ENCODE data around the gene ADK. TPM values are rescaled to one million over a fixed set of nuclear protein-coding genes. Genes with fewer than 3 reads are reported as not detected.

Gene ADK
- total and polyA plus RNA-seq, 2 of the 13 experiments (the other 11 are each of a cell fraction or from before 2014, with no cell fraction given): 48.6 to 79.1 TPM

- TF ChIP-seq NAIF1 (CRISPR knock-in tag; IDR thresholded peaks at IDR 0.05; ENCODE audit: borderline replicate concordance) (no peak), ZNF790 (CRISPR knock-in tag; IDR thresholded peaks at IDR 0.05; ENCODE audit: borderline replicate concordance) (no peak)
Measured at GRCh38 chr10:74262856-74263255, 111.8 kb downstream of the ADK start (continued).

GRCh38 chr10:74263996-74264395 lies 113.0 kb downstream of the ADK start:
- Histone ChIP-seq H3K36me3 (replicated peaks in 1 of 2; ENCODE audit: control insufficient read depth in 1 of 2, insufficient read depth in 2 of 2, low read length in 2 of 2) (peaks cover 0 to 3% of the 10 kb centered on the region in 2 experiments; a peak in 1 of 5 replicates), H3K79me2 (ENCODE audit: insufficient read depth, low read length) (peaks cover 16% of the 10 kb centered on the region), H3K9me3 (ENCODE audit: low read length) (no peaks in the 10 kb centered on the region), H3K4me1 (ENCODE audit: insufficient read depth, low read length) (peaks cover 5% of the 10 kb centered on the region; the same call in 1 of the 2 replicates), H2AFZ (ENCODE audit: low read length) (no peak overlapping the region), H3K4me3 (replicated peaks in 1 of 3; ENCODE audit: insufficient read depth in 1 of 3, low read depth in 2 of 3, low read length in 3 of 3) (no peak overlapping the region), H3K9ac (ENCODE audit: insufficient read depth, low read depth, low read length) (no peak overlapping the region), H3K27me3 (ENCODE audit: control insufficient read depth in 1 of 2, insufficient read depth in 2 of 2, low read length in 2 of 2) (no peaks in the 10 kb centered on the region), H3K27ac (ENCODE audit: extremely low read length, insufficient read depth, low read length) (no peak overlapping the region), H4K20me1 (ENCODE audit: insufficient read depth, low read length) (no peaks in the 10 kb centered on the region), H3K4me2 (ENCODE audit: low read depth, low read length) (no peak overlapping the region)
- POLR2A ChIA-PET: no interaction called here
- CTCF ChIA-PET (ENCODE audit: low intra/inter-chr PET ratio, low total read pairs): no interaction called here
- FAIRE-seq (no peak), ATAC-seq (no peak), DNase-seq (ENCODE audit: low spot score) (no peak)
- in situ Hi-C loops (cut with HindIII; ENCODE audit: extremely low pct_ligation_motif_present, low pct_unique_long_range_greater_than_20kb) (loop anchor here (10.0 kb wide), 1 partner anchor 831 kb away; a partner anchor contains a TSS), intact Hi-C loops (cut with micrococcal nuclease; ENCODE audit: unreplicated experiment) (no loop called here)
- TF ChIP-seq NAIF1 (CRISPR knock-in tag; IDR thresholded peaks at IDR 0.05; ENCODE audit: borderline replicate concordance) (no peak), GATA4 (IDR thresholded peaks at IDR 0.05; ENCODE audit: borderline replicate concordance, low read depth) (no peak), ZNF235 (CRISPR knock-in tag; IDR thresholded peaks at IDR 0.05; ENCODE audit: borderline replicate concordance) (no peak), SRSF4 (IDR thresholded peaks at IDR 0.05; ENCODE audit: low read depth, low read length, poor library complexity, severe bottlenecking) (no peak), FOXO1 (CRISPR knock-in tag; IDR thresholded peaks at IDR 0.05) (no peak), U2AF2 (IDR thresholded peaks at IDR 0.05; ENCODE audit: low read depth, low read length) (no peak), YEATS2 (CRISPR knock-in tag; IDR thresholded peaks at IDR 0.05; ENCODE audit: borderline replicate concordance) (no peak), ZXDC (CRISPR knock-in tag; IDR thresholded peaks at IDR 0.05) (no peak), ZNF281 (CRISPR knock-in tag; IDR thresholded peaks at IDR 0.05; ENCODE audit: borderline replicate concordance) (no peak), ATF3 (CRISPR knock-in tag; IDR thresholded peaks at IDR 0.05) (no peak), ZNF468 (CRISPR knock-in tag; IDR thresholded peaks at IDR 0.05) (no peak), MEIS2 (CRISPR knock-in tag; IDR thresholded peaks at IDR 0.05) (no peak), ZNF264 (CRISPR knock-in tag; IDR thresholded peaks at IDR 0.05) (no peak), TBX2 (CRISPR knock-in tag; IDR thresholded peaks at IDR 0.05; ENCODE audit: borderline replicate concordance) (no peak), ATM (IDR thresholded peaks at IDR 0.05; ENCODE audit: borderline replicate concordance) (no peak), ZBTB8A (CRISPR knock-in tag; IDR thresholded peaks at IDR 0.05; ENCODE audit: borderline replicate concordance, low read depth) (no peak), ZNF335 (CRISPR knock-in tag; IDR thresholded peaks at IDR 0.05) (no peak), ZBTB42 (CRISPR knock-in tag; IDR thresholded peaks at IDR 0.05) (no peak)
- no TSS peak for BruUV-seq (replicated peaks)
